Activated CD8-positive, alpha-beta memory T cell treated with anti-CD3 and anti-CD28 coated beads for 48 hours (primary cell): ENCODE measurements around the gene LMF1.

ENCODE experiments used
- DNase-seq, 3 experiments: peaks; one replicate each; pipeline ENCODE4 v3.0.0-alpha.2; 2020; ENCODE audit warnings: low read depth in 2 of 3, low spot score in 2 of 3

Gene LMF1

GRCh38 chr16:931171-931570 is 39.6 kb downstream of the LMF1 start:
- no peak for DNase-seq

- no peak for DNase-seq
Measured at GRCh38 chr16:930511-930910, 40.3 kb downstream of the LMF1 start.

- no peak for DNase-seq
Measured at GRCh38 chr16:930076-930475, 40.7 kb downstream of the LMF1 start.

- no peak for DNase-seq
Measured at GRCh38 chr16:929227-930073, 41.3 kb downstream of the LMF1 start.

- DNase-seq = no peak
Measured at GRCh38 chr16:928526-928925, 42.3 kb downstream of the LMF1 start.

GRCh38 chr16:927931-928330 is 42.9 kb downstream of the LMF1 start:
- DNase-seq = no peak

- no peak for DNase-seq
Measured at GRCh38 chr16:927406-927805, 43.4 kb downstream of the LMF1 start.

- DNase-seq = no peak
Measured at GRCh38 chr16:926715-927114, 44.1 kb downstream of the LMF1 start.

GRCh38 chr16:924806-925205 is 46.0 kb downstream of the LMF1 start:
- no peak for DNase-seq

- DNase-seq = no peak
Measured at GRCh38 chr16:924063-924462, 46.7 kb downstream of the LMF1 start.

GRCh38 chr16:923184-923583 is 47.6 kb downstream of the LMF1 start:
- DNase-seq = no peak

GRCh38 chr16:922051-922450 is 48.7 kb downstream of the LMF1 start:
- DNase-seq = no peak

- no peak for DNase-seq
Measured at GRCh38 chr16:921321-921905, 49.4 kb downstream of the LMF1 start.

- no peak for DNase-seq
Measured at GRCh38 chr16:920717-921116, 50.1 kb downstream of the LMF1 start.

GRCh38 chr16:920051-920681 is 50.6 kb downstream of the LMF1 start:
- DNase-seq = no peak

GRCh38 chr16:919658-920050 is 51.1 kb downstream of the LMF1 start:
- DNase-seq = no peak

- no peak for DNase-seq
Measured at GRCh38 chr16:918741-919657, 51.8 kb downstream of the LMF1 start.

GRCh38 chr16:918068-918467 is 52.7 kb downstream of the LMF1 start:
- DNase-seq = no peak

GRCh38 chr16:917591-918061 is 53.2 kb downstream of the LMF1 start:
- DNase-seq = no peak

GRCh38 chr16:916035-916799 is 54.6 kb downstream of the LMF1 start:
- DNase-seq = no peak
